ENCODE measurements around the gene CRELD2. TPM values are rescaled to one million over a fixed set of nuclear protein-coding genes. Genes with fewer than 3 reads are reported as not detected.

The CRELD2 gene
- total and polyA plus RNA-seq, 2 of the 13 experiments (the other 11 are each of a cell fraction or from before 2014, with no cell fraction given): 17.2 to 44.7 TPM

- no peak for TF ChIP-seq TERF1 (CRISPR knock-in tag; IDR thresholded peaks at IDR 0.05)
- no peak for TF ChIP-seq ZNF414 (CRISPR knock-in tag; IDR thresholded peaks at IDR 0.05)
- no peak for TF ChIP-seq MBNL3 (CRISPR knock-in tag; conservative IDR thresholded peaks at IDR 0.05)
- TF ChIP-seq JUN (CRISPR knock-in tag; IDR thresholded peaks at IDR 0.05): no peak; the same call in 1 of the 2 replicates
- TF ChIP-seq, protein P1, sequence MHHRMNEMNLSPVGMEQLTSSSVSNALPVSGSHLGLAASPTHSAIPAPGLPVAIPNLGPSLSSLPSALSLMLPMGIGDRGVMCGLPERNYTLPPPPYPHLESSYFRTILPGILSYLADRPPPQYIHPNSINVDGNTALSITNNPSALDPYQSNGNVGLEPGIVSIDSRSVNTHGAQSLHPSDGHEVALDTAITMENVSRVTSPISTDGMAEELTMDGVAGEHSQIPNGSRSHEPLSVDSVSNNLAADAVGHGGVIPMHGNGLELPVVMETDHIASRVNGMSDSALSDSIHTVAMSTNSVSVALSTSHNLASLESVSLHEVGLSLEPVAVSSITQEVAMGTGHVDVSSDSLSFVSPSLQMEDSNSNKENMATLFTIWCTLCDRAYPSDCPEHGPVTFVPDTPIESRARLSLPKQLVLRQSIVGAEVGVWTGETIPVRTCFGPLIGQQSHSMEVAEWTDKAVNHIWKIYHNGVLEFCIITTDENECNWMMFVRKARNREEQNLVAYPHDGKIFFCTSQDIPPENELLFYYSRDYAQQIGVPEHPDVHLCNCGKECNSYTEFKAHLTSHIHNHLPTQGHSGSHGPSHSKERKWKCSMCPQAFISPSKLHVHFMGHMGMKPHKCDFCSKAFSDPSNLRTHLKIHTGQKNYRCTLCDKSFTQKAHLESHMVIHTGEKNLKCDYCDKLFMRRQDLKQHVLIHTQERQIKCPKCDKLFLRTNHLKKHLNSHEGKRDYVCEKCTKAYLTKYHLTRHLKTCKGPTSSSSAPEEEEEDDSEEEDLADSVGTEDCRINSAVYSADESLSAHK (CRISPR knock-in tag; IDR thresholded peaks at IDR 0.05; ENCODE audit: borderline replicate concordance): no peak
- TF ChIP-seq NCOA2 (CRISPR knock-in tag; IDR thresholded peaks at IDR 0.05): peak; percentile 88
- TF ChIP-seq CREB3 (CRISPR knock-in tag; IDR thresholded peaks at IDR 0.05): no peak
- TF ChIP-seq PBX2 (CRISPR knock-in tag; IDR thresholded peaks at IDR 0.05): no peak
- peak; percentile 88 for TF ChIP-seq SAP130 (CRISPR knock-in tag; IDR thresholded peaks at IDR 0.05; ENCODE audit: low read depth)
- no peak for TF ChIP-seq SP140L (CRISPR knock-in tag; IDR thresholded peaks at IDR 0.05; ENCODE audit: borderline replicate concordance)
- no peak for TF ChIP-seq JDP2 (CRISPR knock-in tag; IDR thresholded peaks at IDR 0.05; ENCODE audit: borderline replicate concordance)
- no peak for TF ChIP-seq ZNF121 (CRISPR knock-in tag; IDR thresholded peaks at IDR 0.05)
- TF ChIP-seq FOXP1 (IDR thresholded peaks at IDR 0.05): peak; percentile 61; the same call in 1 of the 2 replicates
- TF ChIP-seq FOXP1 (CRISPR knock-in tag; IDR thresholded peaks at IDR 0.05): peak; percentile 98
- TF ChIP-seq ZNF766 (CRISPR knock-in tag; IDR thresholded peaks at IDR 0.05; ENCODE audit: borderline replicate concordance): no peak
- no peak for TF ChIP-seq IKZF1 (IDR thresholded peaks at IDR 0.05)
- no peak for TF ChIP-seq POLR2AphosphoS2 (IDR thresholded peaks at IDR 0.05; ENCODE audit: low read depth, low read length)
- TF ChIP-seq, protein P2, sequence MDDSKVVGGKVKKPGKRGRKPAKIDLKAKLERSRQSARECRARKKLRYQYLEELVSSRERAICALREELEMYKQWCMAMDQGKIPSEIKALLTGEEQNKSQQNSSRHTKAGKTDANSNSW (CRISPR knock-in tag; IDR thresholded peaks at IDR 0.05; ENCODE audit: borderline replicate concordance): no peak
- TF ChIP-seq RBFOX2 (IDR thresholded peaks at IDR 0.05; ENCODE audit: low read depth, low read length): peak; percentile 66
- peak; percentile 52; the same call in 1 of the 2 replicates for TF ChIP-seq SP4 (CRISPR knock-in tag; IDR thresholded peaks at IDR 0.05)
- no peak for TF ChIP-seq BATF2 (CRISPR knock-in tag; IDR thresholded peaks at IDR 0.05)
- no peak for TF ChIP-seq NFE2L2 (IDR thresholded peaks at IDR 0.05; ENCODE audit: low read length)
- 0 out of 2 replicates have a peak, but pooled peaks have one; percentile 22 for TF ChIP-seq ZNF331 (CRISPR knock-in tag; IDR thresholded peaks at IDR 0.05)
- TF ChIP-seq ZNF720 (CRISPR knock-in tag; IDR thresholded peaks at IDR 0.05): no peak
These were observed 19.5 kb downstream of the CRELD2 start (continued) for GRCh38 chr22:49937758-49938564.

All from HepG2 (cell line).